HL-60 (cell line): Measurements from ENCODE around the gene SCARB2.

Experiments
- DNase-seq, 2 experiments: peaks; one replicate each; pipeline ENCODE4 v3.0.0-alpha.2; 2010 to 2020; ENCODE audit warnings: low read depth in 1 of 2, low spot score in 1 of 2
- H3K27ac ChIP-seq: fragments of 250-450 bp; sonication (Bioruptor Pico); replicated peaks from 2 replicates; pipeline ENCODE4 v1.5.1; 2020; ENCODE audit warnings: mild to moderate bottlenecking, moderate library complexity
- H3K27me3 ChIP-seq: fragments of 250-450 bp; sonication (Bioruptor Pico); 2 replicates; pipeline ENCODE4 v1.5.1; 2021; ENCODE audit warnings: mild to moderate bottlenecking, moderate library complexity; ENCODE audit not compliant: insufficient read depth, poor library complexity, severe bottlenecking
- H3K4me3 ChIP-seq: replicated peaks from 2 replicates; pipeline ENCODE4 v1.5.1; 2011; ENCODE audit warnings: mild to moderate bottlenecking, control low read depth, low read length; ENCODE audit not compliant: insufficient read depth
- GABPA ChIP-seq: IDR thresholded peaks from 2 replicates; pipeline ENCODE4 v1.6.1; 2012; ENCODE audit warnings: low read depth
- POLR2AphosphoS5 ChIP-seq: IDR thresholded peaks from 2 replicates; pipeline ENCODE4 v1.6.1; 2012; ENCODE audit warnings: low read depth
- SPI1 ChIP-seq: IDR thresholded peaks from 2 replicates; pipeline ENCODE4 v1.6.1; 2012; ENCODE audit warnings: low read depth, mild to moderate bottlenecking, borderline replicate concordance
- TF ChIP-seq, protein P1 (sequence below): IDR thresholded peaks from one replicate; pipeline ENCODE4 v1.5.1; 2011; ENCODE audit warnings: low read length, control low read depth, inconsistent platforms; ENCODE audit not compliant: insufficient read depth
- TF ChIP-seq, protein P2 (sequence below): IDR thresholded peaks from 2 replicates; pipeline ENCODE4 v1.6.1; 2012; ENCODE audit warnings: low read depth; ENCODE audit not compliant: insufficient replicate concordance

The SCARB2 gene

DNA sequence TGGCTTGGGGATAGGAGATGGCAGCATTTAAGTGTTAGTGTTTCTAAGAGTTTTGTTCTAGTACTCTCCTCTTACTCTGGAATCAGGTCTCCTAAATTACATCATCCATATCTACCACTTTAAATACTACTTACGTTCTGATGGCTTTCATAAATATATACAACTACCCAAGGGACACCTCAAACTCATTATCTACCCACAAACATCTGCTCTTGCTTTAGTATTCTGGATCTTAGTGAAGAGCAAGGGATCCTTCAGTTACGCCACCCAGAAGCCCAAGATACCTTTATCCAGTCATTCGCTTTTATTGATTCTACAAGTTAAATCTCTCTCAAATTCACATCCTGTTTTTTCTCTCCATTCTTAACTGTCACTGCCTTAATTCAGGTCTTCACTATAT is 72.4 kb downstream of the SCARB2 start:
- Histone ChIP-seq H3K27ac (no peak overlapping the region), H3K4me3 (no peak overlapping the region), H3K27me3 (no peaks in the 10 kb centered on the region)
- TF ChIP-seq, protein P1, sequence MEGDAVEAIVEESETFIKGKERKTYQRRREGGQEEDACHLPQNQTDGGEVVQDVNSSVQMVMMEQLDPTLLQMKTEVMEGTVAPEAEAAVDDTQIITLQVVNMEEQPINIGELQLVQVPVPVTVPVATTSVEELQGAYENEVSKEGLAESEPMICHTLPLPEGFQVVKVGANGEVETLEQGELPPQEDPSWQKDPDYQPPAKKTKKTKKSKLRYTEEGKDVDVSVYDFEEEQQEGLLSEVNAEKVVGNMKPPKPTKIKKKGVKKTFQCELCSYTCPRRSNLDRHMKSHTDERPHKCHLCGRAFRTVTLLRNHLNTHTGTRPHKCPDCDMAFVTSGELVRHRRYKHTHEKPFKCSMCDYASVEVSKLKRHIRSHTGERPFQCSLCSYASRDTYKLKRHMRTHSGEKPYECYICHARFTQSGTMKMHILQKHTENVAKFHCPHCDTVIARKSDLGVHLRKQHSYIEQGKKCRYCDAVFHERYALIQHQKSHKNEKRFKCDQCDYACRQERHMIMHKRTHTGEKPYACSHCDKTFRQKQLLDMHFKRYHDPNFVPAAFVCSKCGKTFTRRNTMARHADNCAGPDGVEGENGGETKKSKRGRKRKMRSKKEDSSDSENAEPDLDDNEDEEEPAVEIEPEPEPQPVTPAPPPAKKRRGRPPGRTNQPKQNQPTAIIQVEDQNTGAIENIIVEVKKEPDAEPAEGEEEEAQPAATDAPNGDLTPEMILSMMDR = no peak
- TF ChIP-seq SPI1 = no peak
- no peak for DNase-seq

DNA sequence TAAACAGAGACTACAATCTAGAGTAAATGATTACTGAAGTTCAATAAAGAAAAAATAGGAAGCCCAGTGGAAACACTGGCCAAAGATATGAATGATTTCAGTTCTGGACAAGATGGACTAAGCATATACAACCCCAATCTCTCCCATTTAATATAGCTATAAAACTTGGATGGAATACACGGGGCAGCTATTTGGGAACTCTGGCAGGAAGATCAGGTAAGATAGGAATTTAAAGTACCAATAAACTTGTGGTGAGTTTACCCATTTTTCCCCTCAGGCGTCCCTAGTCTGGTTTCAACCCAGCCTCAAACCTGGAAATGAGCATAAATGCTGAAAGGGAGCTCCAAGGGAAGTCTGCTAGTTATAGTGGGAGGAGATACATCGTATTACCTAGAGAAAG is 85.9 kb downstream of the SCARB2 start:
- TF ChIP-seq, protein P2, sequence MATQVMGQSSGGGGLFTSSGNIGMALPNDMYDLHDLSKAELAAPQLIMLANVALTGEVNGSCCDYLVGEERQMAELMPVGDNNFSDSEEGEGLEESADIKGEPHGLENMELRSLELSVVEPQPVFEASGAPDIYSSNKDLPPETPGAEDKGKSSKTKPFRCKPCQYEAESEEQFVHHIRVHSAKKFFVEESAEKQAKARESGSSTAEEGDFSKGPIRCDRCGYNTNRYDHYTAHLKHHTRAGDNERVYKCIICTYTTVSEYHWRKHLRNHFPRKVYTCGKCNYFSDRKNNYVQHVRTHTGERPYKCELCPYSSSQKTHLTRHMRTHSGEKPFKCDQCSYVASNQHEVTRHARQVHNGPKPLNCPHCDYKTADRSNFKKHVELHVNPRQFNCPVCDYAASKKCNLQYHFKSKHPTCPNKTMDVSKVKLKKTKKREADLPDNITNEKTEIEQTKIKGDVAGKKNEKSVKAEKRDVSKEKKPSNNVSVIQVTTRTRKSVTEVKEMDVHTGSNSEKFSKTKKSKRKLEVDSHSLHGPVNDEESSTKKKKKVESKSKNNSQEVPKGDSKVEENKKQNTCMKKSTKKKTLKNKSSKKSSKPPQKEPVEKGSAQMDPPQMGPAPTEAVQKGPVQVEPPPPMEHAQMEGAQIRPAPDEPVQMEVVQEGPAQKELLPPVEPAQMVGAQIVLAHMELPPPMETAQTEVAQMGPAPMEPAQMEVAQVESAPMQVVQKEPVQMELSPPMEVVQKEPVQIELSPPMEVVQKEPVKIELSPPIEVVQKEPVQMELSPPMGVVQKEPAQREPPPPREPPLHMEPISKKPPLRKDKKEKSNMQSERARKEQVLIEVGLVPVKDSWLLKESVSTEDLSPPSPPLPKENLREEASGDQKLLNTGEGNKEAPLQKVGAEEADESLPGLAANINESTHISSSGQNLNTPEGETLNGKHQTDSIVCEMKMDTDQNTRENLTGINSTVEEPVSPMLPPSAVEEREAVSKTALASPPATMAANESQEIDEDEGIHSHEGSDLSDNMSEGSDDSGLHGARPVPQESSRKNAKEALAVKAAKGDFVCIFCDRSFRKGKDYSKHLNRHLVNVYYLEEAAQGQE = no peak
- TF ChIP-seq SPI1 (no peak), GABPA (no peak), POLR2AphosphoS5 (no peak)
- TF ChIP-seq, protein P1 = no peak
- Histone ChIP-seq H3K4me3 (no peak overlapping the region), H3K27me3 (no peaks in the 10 kb centered on the region), H3K27ac (no peak overlapping the region)
- DNase-seq = no peak

DNA sequence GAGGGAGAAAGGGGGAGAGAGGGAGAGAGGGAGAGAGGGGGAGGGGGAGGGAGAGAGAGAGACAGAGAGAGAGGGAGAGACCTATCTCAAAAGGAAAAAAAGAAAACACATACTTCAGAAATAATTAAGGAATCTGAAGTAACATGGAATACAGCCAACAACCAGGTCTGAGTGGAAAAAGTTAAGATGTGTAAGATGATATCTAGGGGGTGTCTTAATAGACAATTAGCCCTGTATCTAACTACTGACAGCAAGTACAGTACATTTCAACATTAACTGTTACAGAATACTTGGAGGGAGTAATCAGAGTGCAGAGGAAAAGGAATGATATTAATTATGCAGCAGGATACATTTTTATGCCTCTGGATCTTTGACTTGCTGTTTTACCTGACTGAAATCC is 87.8 kb downstream of the SCARB2 start:
- Histone ChIP-seq H3K4me3 (no peak overlapping the region), H3K27ac (no peak overlapping the region), H3K27me3 (no peaks in the 10 kb centered on the region)
- TF ChIP-seq GABPA (no peak), SPI1 (no peak), POLR2AphosphoS5 (no peak)
- TF ChIP-seq, protein P2 = no peak
- TF ChIP-seq, protein P1 = no peak
- no peak for DNase-seq

DNA sequence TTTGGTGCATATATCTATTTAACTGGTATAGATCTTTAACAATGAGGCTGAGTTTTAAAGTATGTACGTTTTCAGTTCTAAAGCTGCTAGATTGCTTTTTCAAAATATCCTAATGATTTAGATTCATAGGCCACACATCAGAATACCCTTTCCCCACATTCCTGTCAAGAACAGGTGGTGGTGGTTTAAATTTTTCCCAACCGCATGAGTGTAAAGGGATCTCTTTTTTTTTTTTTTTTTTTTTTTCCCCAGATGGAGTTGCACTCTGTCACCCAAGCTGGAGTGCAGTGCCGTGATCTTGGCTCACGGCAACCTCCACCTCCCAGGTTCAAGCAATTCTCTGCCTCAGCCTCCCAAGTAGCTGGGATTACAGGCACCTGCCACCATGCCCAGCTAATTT is 93.4 kb downstream of the SCARB2 start:
- H3K27me3 ChIP-seq = no peaks in the 10 kb centered on the region
- no peak overlapping the region for H3K27ac ChIP-seq
- no peak for DNase-seq
- TF ChIP-seq, protein P1 = no peak
- TF ChIP-seq, protein P2 = no peak
- TF ChIP-seq GABPA = no peak
- TF ChIP-seq SPI1 = no peak
- no peak overlapping the region for H3K4me3 ChIP-seq
